Neural cell (in vitro differentiated cells): ENCODE results near the gene FAM107B. TPM values are rescaled to one million over a fixed set of nuclear protein-coding genes. Genes with fewer than 3 reads are reported as not detected.

Experiments used
- H2AFZ ChIP-seq: fragments of 200-600, 300-800 bp; sonication (generic), shearing (Covaris generic); 2 replicates; pipeline ENCODE4 v1.6.0; 2014; ENCODE audit warnings: low read depth, mild to moderate bottlenecking, antibody characterized with exemption, low read length, moderate library complexity
- H3F3A ChIP-seq: fragments of 200-600 bp; shearing (Covaris generic); 2 replicates; pipeline ENCODE4 v1.6.1; 2016; ENCODE audit warnings: mild to moderate bottlenecking, moderate library complexity, mixed read lengths, antibody characterized with exemption, low read length; ENCODE audit not compliant: insufficient read depth, poor library complexity, severe bottlenecking
- H3K27ac ChIP-seq: fragments of 200-600, 300-800 bp; sonication (generic), shearing (Covaris generic); 2 replicates; pipeline ENCODE4 v1.5.1; 2014; ENCODE audit warnings: mild to moderate bottlenecking, low read length, moderate library complexity
- H3K27me3 ChIP-seq: fragments of 300-800, 200-600 bp; sonication (generic), shearing (Covaris generic); 2 replicates; pipeline ENCODE4 v1.6.0; 2014; ENCODE audit warnings: mild to moderate bottlenecking, low read depth, low read length, moderate library complexity; ENCODE audit not compliant: insufficient read depth
- H3K36me3 ChIP-seq: fragments of 300-800, 200-600 bp; sonication (generic), shearing (Covaris generic); 2 replicates; pipeline ENCODE4 v1.5.1; 2014; ENCODE audit warnings: mild to moderate bottlenecking, antibody characterized with exemption, low read length, moderate library complexity; ENCODE audit not compliant: insufficient read depth
- H3K4me2 ChIP-seq: fragments of 300-800, 200-600 bp; sonication (generic), shearing (Covaris generic); 2 replicates; pipeline ENCODE4 v1.6.0; 2014; ENCODE audit warnings: mild to moderate bottlenecking, low read length
- H3K4me3 ChIP-seq: fragments of 300-800, 200-600 bp; sonication (generic), shearing (Covaris generic); 2 replicates; pipeline ENCODE4 v1.5.1; 2014; ENCODE audit warnings: mild to moderate bottlenecking, low read length, moderate library complexity
- H3K79me2 ChIP-seq: fragments of 200-600 bp; shearing (Covaris generic); replicated peaks from 2 replicates; pipeline ENCODE4 v1.6.0; 2014; ENCODE audit warnings: mild to moderate bottlenecking, low read length, moderate library complexity; ENCODE audit not compliant: insufficient read depth
- H3K9ac ChIP-seq: fragments of 300-800, 200-600 bp; sonication (generic), shearing (Covaris generic); 2 replicates; pipeline ENCODE4 v1.6.1; 2016; ENCODE audit warnings: mild to moderate bottlenecking, low read length, mixed read lengths
- H3K9me2 ChIP-seq: fragments of 200-600 bp; shearing (Covaris generic); 2 replicates; pipeline ENCODE4 v1.6.1; 2016; ENCODE audit warnings: mild to moderate bottlenecking, low read length, mixed read lengths; ENCODE audit not compliant: insufficient read depth
- H3K9me3 ChIP-seq: fragments of 200-600, 300-800 bp; sonication (generic), shearing (Covaris generic); 2 replicates; pipeline ENCODE4 v1.6.1; 2016; ENCODE audit warnings: mild to moderate bottlenecking, mixed run types, low read length, moderate library complexity, mixed read lengths
- H4K20me1 ChIP-seq: fragments of 200-600 bp; shearing (Covaris generic); 2 replicates; pipeline ENCODE4 v1.6.1; 2016; ENCODE audit warnings: mild to moderate bottlenecking, mixed run types; ENCODE audit not compliant: insufficient read depth
- CTCF ChIP-seq: fragments of 450-650 bp; IDR thresholded peaks from 2 replicates; pipeline ENCODE4 v1.5.1; 2014; ENCODE audit warnings: antibody characterized with exemption, mild to moderate bottlenecking, moderate library complexity; ENCODE audit not compliant: poor library complexity, severe bottlenecking
- EP300 ChIP-seq: fragments of 450-650 bp; conservative IDR thresholded peaks from 2 replicates; pipeline ENCODE4 v1.6.1; 2014; ENCODE audit warnings: antibody characterized with exemption, mild to moderate bottlenecking, moderate library complexity; ENCODE audit not compliant: poor library complexity, severe bottlenecking
- EZH2 ChIP-seq: fragments of 200-600, 300-800 bp; shearing (Covaris generic), sonication (generic); IDR thresholded peaks from 2 replicates; pipeline ENCODE4 v1.6.1; 2014; ENCODE audit warnings: antibody characterized with exemption, low read length, borderline replicate concordance, mild to moderate bottlenecking; ENCODE audit not compliant: insufficient read depth, poor library complexity, severe bottlenecking
- MXI1 ChIP-seq: fragments of 450-650 bp; conservative IDR thresholded peaks from 2 replicates; pipeline ENCODE4 v1.6.1; 2014; ENCODE audit warnings: antibody characterized with exemption, mild to moderate bottlenecking; ENCODE audit not compliant: poor library complexity, severe bottlenecking
- POLR2AphosphoS5 ChIP-seq: IDR thresholded peaks from 2 replicates; pipeline ENCODE4 v1.6.1; 2012
- RAD21 ChIP-seq: fragments of 450-650 bp; conservative IDR thresholded peaks from 2 replicates; pipeline ENCODE4 v1.6.1; 2014; ENCODE audit warnings: antibody characterized with exemption, mild to moderate bottlenecking, moderate library complexity
- REST ChIP-seq: IDR thresholded peaks from 2 replicates; pipeline ENCODE4 v1.6.1; 2012; ENCODE audit warnings: borderline replicate concordance
- SMC3 ChIP-seq: fragments of 450-650 bp; conservative IDR thresholded peaks from 2 replicates; pipeline ENCODE4 v1.6.1; 2014; ENCODE audit warnings: antibody characterized with exemption, mild to moderate bottlenecking, moderate library complexity; ENCODE audit not compliant: poor library complexity
- TAF1 ChIP-seq: IDR thresholded peaks from 2 replicates; pipeline ENCODE4 v1.6.1; 2012; ENCODE audit warnings: low read depth
- polyA plus RNA-seq: library from polyadenylated mRNA; depleted of rRNA; stranded (reverse); fragments of >200 nt; gene quantifications from 2 replicates; pipeline ENCODE4 v1.2.3, GENCODE V29; 2014

Gene FAM107B
- polyA plus RNA-seq, 1 donor from 2014 or later = 106 TPM

- TF ChIP-seq TAF1 (no peak), REST (no peak), EZH2 (no peak), SMC3 (no peak), MXI1 (no peak), POLR2AphosphoS5 (no peak), EP300 (no peak), CTCF (no peak), RAD21 (no peak)
- Histone ChIP-seq H3K4me2 (no peak overlapping the region), H3K9me3 (no peaks in the 10 kb centered on the region), H3K9ac (no peak overlapping the region), H3K36me3 (no peaks in the 10 kb centered on the region), H3K9me2 (no peaks in the 10 kb centered on the region), H4K20me1 (no peaks in the 10 kb centered on the region), H3K27ac (no peak overlapping the region), H3K79me2 (no peaks in the 10 kb centered on the region), H3K27me3 (no peaks in the 10 kb centered on the region), H3K4me3 (no peak overlapping the region), H2AFZ (no peak overlapping the region), H3F3A (peaks cover 5% of the 10 kb centered on the region)
These were observed 121.9 kb downstream of the FAM107B start for GRCh38 chr10:14652816-14653215.

GRCh38 chr10:14652067-14652466 is 122.6 kb downstream of the FAM107B start:
- Histone ChIP-seq H3K79me2 (no peaks in the 10 kb centered on the region), H3K9ac (no peak overlapping the region), H3K27ac (no peak overlapping the region), H3K9me3 (no peaks in the 10 kb centered on the region), H3K27me3 (no peaks in the 10 kb centered on the region), H2AFZ (no peak overlapping the region), H3F3A (peaks cover 8% of the 10 kb centered on the region), H3K4me3 (no peak overlapping the region), H3K9me2 (no peaks in the 10 kb centered on the region), H4K20me1 (no peaks in the 10 kb centered on the region), H3K36me3 (no peaks in the 10 kb centered on the region), H3K4me2 (no peak overlapping the region)
- TF ChIP-seq RAD21 = no peak
- no peak for TF ChIP-seq SMC3
- no peak for TF ChIP-seq CTCF
- no peak for TF ChIP-seq POLR2AphosphoS5
- TF ChIP-seq EP300 = no peak
- TF ChIP-seq TAF1 = no peak
- no peak for TF ChIP-seq EZH2
- no peak for TF ChIP-seq MXI1
- TF ChIP-seq REST = no peak
